Tibial nerve (tissue), 4 donors: Measurements from ENCODE around the gene SEZ6.

Experiments used
- CTCF ChIP-seq, 5 experiments: fragments of 200-600 bp in 3 of 5; fragments of 450-650 bp in 2 of 5; sonication (generic) in 3 of 5; IDR thresholded peaks; one replicate each; pipeline ENCODE4 v1.5.1; 2016 to 2019; ENCODE audit warnings: antibody characterized with exemption in 5 of 5, mild to moderate bottlenecking in 3 of 5, moderate library complexity in 2 of 5
- EP300 ChIP-seq, 2 donors: sonication (generic); formaldehyde crosslinking; IDR thresholded peaks; one replicate each; pipeline ENCODE4 v1.6.1; 2017; ENCODE audit warnings: antibody characterized with exemption in 2 of 2, mild to moderate bottlenecking in 1 of 2
- POLR2A ChIP-seq, 2 donors: fragments of 450-650 bp; IDR thresholded peaks; one replicate each; pipeline ENCODE4 v1.6.1; 2017; ENCODE audit warnings: antibody characterized with exemption in 2 of 2, mild to moderate bottlenecking in 2 of 2, moderate library complexity in 2 of 2

DNA sequence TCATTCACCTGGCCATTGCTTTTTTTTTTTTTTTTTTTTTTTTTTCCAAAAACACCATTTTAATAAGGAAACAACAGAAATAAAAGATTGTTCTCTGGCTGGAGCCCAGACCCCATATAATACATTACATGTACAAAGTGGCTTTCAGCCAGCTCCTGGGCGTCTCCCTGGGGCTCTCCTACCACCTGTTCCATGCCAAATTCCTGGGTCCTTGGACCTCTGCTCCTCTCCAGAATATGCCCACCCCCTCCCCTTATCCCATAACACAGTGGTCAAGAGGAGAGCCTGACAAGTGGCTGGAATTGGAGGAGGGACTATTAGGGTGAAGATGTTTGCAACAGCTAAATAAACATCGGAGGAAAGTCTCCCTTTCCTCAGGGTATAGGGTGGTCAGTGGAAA is 50.9 kb downstream of the SEZ6 start:
- TF ChIP-seq CTCF (IDR thresholded peaks at IDR 0.05) (no peak), POLR2A (IDR thresholded peaks at IDR 0.05) (no peak), EP300 (IDR thresholded peaks at IDR 0.05) (no peak)
